ENCODE data around the gene ZCCHC7. TPM values are rescaled to one million over a fixed set of nuclear protein-coding genes. Genes with fewer than 3 reads are reported as not detected.

The ZCCHC7 gene
- total RNA-seq, 1 donor from 2014 or later: 25.1 TPM

DNA sequence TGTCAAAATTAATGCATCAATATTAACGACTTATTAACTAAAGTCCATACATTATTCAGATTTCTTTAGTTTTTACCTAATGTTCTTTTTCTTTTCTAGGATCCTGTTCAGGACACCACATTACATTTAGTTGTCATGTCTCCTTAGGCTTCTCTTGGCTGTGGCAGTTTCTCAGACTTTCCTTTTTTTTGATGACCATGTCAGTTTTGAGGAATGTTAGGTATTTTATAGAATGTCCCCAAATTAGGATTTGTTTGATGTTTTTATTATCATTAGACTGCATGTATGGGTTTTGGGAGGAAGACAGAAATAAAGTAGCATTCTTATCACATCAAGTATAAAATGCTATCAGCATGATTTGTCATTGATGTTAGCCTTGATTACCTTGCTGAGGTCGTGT, 32.0 kb downstream of the ZCCHC7 start:
- H3K4me3 ChIP-seq: no peak overlapping the region
- H3K9me3 ChIP-seq: no peaks in the 10 kb centered on the region
- H3K36me3 ChIP-seq: peaks cover 3 to 5% of the 10 kb centered on the region in 2 donors
- H3K27ac ChIP-seq: no peak overlapping the region
- TF ChIP-seq, protein P1, sequence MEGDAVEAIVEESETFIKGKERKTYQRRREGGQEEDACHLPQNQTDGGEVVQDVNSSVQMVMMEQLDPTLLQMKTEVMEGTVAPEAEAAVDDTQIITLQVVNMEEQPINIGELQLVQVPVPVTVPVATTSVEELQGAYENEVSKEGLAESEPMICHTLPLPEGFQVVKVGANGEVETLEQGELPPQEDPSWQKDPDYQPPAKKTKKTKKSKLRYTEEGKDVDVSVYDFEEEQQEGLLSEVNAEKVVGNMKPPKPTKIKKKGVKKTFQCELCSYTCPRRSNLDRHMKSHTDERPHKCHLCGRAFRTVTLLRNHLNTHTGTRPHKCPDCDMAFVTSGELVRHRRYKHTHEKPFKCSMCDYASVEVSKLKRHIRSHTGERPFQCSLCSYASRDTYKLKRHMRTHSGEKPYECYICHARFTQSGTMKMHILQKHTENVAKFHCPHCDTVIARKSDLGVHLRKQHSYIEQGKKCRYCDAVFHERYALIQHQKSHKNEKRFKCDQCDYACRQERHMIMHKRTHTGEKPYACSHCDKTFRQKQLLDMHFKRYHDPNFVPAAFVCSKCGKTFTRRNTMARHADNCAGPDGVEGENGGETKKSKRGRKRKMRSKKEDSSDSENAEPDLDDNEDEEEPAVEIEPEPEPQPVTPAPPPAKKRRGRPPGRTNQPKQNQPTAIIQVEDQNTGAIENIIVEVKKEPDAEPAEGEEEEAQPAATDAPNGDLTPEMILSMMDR (IDR thresholded peaks at IDR 0.05): no peak
- H3K27me3 ChIP-seq: no peaks in the 10 kb centered on the region
- intact Hi-C loops (cut with DNase I): no loop called here
- no peak for DNase-seq (ENCODE audit: low spot score in 2 of 2)
- no peaks in the 10 kb centered on the region for H3K4me1 ChIP-seq

DNA sequence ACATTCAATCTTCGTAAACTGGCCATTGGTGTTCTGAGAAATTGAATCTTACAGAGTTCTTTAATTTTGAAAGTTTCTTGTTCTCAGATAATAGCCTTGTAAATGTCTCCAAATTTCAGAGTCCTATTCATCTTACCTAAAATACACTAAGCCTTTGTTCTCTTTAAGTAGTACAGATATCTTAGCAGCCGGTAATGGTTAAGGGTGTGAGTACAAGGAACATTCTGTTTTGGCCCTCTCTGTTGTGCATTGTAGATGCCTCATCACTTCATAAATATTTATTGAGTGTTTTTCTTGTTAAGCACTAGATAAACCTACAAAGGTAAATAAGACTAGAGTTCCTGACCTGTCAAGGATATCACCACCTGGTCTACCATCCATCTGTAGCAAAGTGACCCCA, 35.2 kb downstream of the ZCCHC7 start:
- intact Hi-C loops (cut with DNase I): no loop called here
- TF ChIP-seq, protein P1 (IDR thresholded peaks at IDR 0.05): no peak
- Histone ChIP-seq H3K27me3 (no peaks in the 10 kb centered on the region), H3K4me1 (no peaks in the 10 kb centered on the region), H3K9me3 (no peaks in the 10 kb centered on the region), H3K36me3 (peaks cover 5 to 8% of the 10 kb centered on the region in 2 donors), H3K27ac (no peak overlapping the region), H3K4me3 (no peak overlapping the region)
- no peak for DNase-seq (ENCODE audit: low spot score in 2 of 2)

DNA sequence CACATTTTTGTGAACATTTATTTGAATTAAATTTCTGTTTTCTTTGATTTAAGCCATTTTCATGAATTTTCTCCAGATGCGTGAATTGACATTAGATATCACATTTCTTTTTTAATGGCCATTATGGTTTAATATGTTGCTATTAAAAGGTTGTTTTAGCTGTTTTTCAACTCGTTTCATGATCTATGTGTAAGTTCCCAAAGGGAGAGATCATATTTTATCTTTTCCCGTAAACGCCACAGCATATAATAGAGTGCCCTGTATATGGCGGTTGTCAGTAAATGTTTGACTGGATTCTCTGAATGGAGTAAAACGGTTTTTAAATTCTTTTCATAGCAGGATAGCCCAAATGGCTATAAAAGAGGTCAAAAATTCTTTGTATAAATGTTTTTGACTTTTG, 35.8 kb downstream of the ZCCHC7 start:
- Histone ChIP-seq H3K9me3 (no peaks in the 10 kb centered on the region), H3K27ac (no peak overlapping the region), H3K4me1 (no peaks in the 10 kb centered on the region), H3K36me3 (peaks cover 5 to 13% of the 10 kb centered on the region in 2 donors), H3K4me3 (no peak overlapping the region), H3K27me3 (no peaks in the 10 kb centered on the region)
- DNase-seq (ENCODE audit: low spot score in 2 of 2): no peak
- intact Hi-C loops (cut with DNase I): no loop called here
- TF ChIP-seq, protein P1 (IDR thresholded peaks at IDR 0.05): no peak

DNA sequence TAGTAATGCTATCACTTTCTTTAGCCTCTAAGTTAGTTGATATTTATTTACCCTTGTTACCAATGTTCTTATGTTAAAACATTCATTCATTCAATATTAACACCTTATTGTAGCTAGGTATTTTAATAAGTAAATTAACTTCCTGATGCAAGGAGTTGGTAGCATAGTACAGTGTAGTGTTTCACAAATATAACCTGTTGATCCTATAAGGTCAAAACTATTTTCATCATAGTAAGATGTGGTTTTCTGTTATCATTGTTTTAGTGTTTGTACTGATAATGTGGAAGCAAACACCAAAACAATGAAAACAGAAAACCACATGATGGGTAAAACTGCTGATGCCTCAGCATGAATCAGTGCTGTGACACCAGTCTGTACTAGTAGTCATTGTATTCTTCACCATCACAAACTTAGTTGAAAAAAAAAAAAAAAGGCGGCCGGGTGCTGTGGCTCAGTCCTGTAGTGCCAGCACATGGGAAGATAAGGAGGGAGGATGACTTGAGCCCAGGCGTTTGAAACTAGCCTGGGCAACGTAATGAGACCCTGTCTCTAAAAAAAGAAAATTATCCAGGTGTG, 36.5 kb downstream of the ZCCHC7 start:
- Histone ChIP-seq H3K27me3 (no peaks in the 10 kb centered on the region), H3K36me3 (peaks cover 5 to 13% of the 10 kb centered on the region in 2 donors), H3K27ac (no peak overlapping the region), H3K9me3 (no peaks in the 10 kb centered on the region), H3K4me3 (no peak overlapping the region), H3K4me1 (no peaks in the 10 kb centered on the region)
- TF ChIP-seq, protein P1 (IDR thresholded peaks at IDR 0.05): no peak
- no peak for DNase-seq (ENCODE audit: low spot score in 2 of 2)
- intact Hi-C loops (cut with DNase I): no loop called here

DNA sequence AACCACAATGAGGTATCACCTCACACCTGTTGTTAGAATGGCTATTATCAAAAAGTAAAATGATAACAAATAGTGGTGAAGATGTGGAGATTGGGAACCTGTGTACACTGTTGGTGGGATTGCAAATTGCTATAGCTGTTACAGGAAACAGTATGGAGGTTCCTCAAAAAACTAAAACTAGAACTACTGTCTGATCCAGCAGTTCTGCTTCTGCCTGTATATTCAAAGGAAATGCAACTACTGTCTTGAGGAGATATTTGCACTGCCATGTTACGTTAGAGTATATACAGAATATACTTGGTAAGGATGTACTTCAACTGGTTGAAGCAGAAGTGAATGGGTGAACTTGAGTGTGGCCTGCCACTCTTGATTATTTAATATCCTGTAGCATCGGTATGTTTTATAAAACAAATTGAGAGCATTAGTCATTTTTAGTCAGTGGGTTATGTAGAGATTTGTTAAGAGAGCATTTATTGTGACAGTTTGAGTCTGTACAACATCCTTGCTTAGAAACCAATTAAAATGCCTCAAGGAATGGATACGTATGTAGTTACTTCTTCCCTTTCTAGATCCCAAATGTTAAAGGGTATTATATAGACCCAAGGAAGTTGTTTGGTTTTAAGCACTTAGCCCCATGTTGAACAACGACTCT, 37.5 kb downstream of the ZCCHC7 start:
- no peak for DNase-seq (ENCODE audit: low spot score in 2 of 2)
- TF ChIP-seq, protein P1 (IDR thresholded peaks at IDR 0.05): no peak
- no peak overlapping the region for H3K27ac ChIP-seq
- no peaks in the 10 kb centered on the region for H3K27me3 ChIP-seq
- no peak overlapping the region for H3K4me3 ChIP-seq
- intact Hi-C loops (cut with DNase I): no loop called here
- no peaks in the 10 kb centered on the region for H3K9me3 ChIP-seq
- no peaks in the 10 kb centered on the region for H3K4me1 ChIP-seq
- peaks cover 5 to 16% of the 10 kb centered on the region in 2 donors for H3K36me3 ChIP-seq
